Activated CD4-positive, alpha-beta T cell treated with anti-CD3 and anti-CD28 coated beads for 1 hour (primary cell): ENCODE measurements around the gene KLF7.

ENCODE experiments used
- DNase-seq: peaks from one replicate; pipeline ENCODE4 v3.0.0-alpha.2; 2020

The KLF7 gene

GRCh38 chr2:207166349-207167098 is 776 bp upstream of the KLF7 start:
- DNase-seq: peak; percentile 52

- peak; percentile 95 for DNase-seq
These were observed 246 bp upstream of the KLF7 start for GRCh38 chr2:207166039-207166348.

GRCh38 chr2:207164006-207164831 is 1.5 kb downstream of the KLF7 start:
- no peak for DNase-seq

- no peak for DNase-seq
These were observed 2.1 kb downstream of the KLF7 start for GRCh38 chr2:207163756-207164005.

GRCh38 chr2:207163053-207163755 is 2.5 kb downstream of the KLF7 start:
- DNase-seq: no peak

- DNase-seq: no peak
These were observed 3.4 kb downstream of the KLF7 start for GRCh38 chr2:207162316-207162715.

GRCh38 chr2:207161247-207162123 is 4.3 kb downstream of the KLF7 start:
- DNase-seq: no peak

- DNase-seq: no peak
These were observed 5.6 kb downstream of the KLF7 start for GRCh38 chr2:207160115-207160514.

GRCh38 chr2:207159002-207159401 is 6.7 kb downstream of the KLF7 start:
- no peak for DNase-seq

- no peak for DNase-seq
These were observed 8.0 kb downstream of the KLF7 start for GRCh38 chr2:207157731-207158130.

- no peak for DNase-seq
These were observed 8.6 kb downstream of the KLF7 start for GRCh38 chr2:207157162-207157481.

- no peak for DNase-seq
These were observed 9.1 kb downstream of the KLF7 start for GRCh38 chr2:207156451-207157161.

- DNase-seq: no peak
These were observed 10.0 kb downstream of the KLF7 start for GRCh38 chr2:207155516-207156444.

GRCh38 chr2:207154556-207155510 is 10.9 kb downstream of the KLF7 start:
- DNase-seq: no peak

GRCh38 chr2:207153266-207153975 is 12.3 kb downstream of the KLF7 start:
- DNase-seq: no peak

- DNase-seq: no peak
These were observed 14.7 kb downstream of the KLF7 start for GRCh38 chr2:207151048-207151447.

GRCh38 chr2:207150284-207150683 is 15.5 kb downstream of the KLF7 start:
- no peak for DNase-seq

- DNase-seq: no peak
These were observed 16.2 kb downstream of the KLF7 start for GRCh38 chr2:207149249-207150213.
